HG03025 (cell line): Measurements from ENCODE around the gene STRA6.

ENCODE experiments used
- ATAC-seq: cut with Tn5 transposase; IDR thresholded peaks from one replicate; pipeline ENCODE4 v1.9.1; 2021; ENCODE audit warnings: mild to moderate bottlenecking, moderate library complexity; ENCODE audit not compliant: unreplicated experiment, low FRiP score

Gene STRA6

GRCh38 chr15:74184582-74185091 lies 17.9 kb downstream of the STRA6 start:
- ATAC-seq = no peak

GRCh38 chr15:74182131-74182530 lies 20.5 kb downstream of the STRA6 start:
- ATAC-seq = no peak

GRCh38 chr15:74180881-74181602 lies 21.5 kb downstream of the STRA6 start:
- ATAC-seq = no peak

GRCh38 chr15:74179983-74180880 lies 22.4 kb downstream of the STRA6 start:
- no peak for ATAC-seq

- no peak for ATAC-seq
Observed at GRCh38 chr15:74179101-74179841, 23.3 kb downstream of the STRA6 start.

- ATAC-seq = no peak
Observed at GRCh38 chr15:74178326-74179100, 24.1 kb downstream of the STRA6 start.

- ATAC-seq = no peak
Observed at GRCh38 chr15:74176262-74177214, 26.0 kb downstream of the STRA6 start.

GRCh38 chr15:74175271-74176191 lies 27.1 kb downstream of the STRA6 start:
- ATAC-seq = no peak

- ATAC-seq = no peak
Observed at GRCh38 chr15:74174958-74175253, 27.7 kb downstream of the STRA6 start.

GRCh38 chr15:74174219-74174957 lies 28.2 kb downstream of the STRA6 start:
- no peak for ATAC-seq

- ATAC-seq = no peak
Observed at GRCh38 chr15:74173380-74174218, 29.0 kb downstream of the STRA6 start, which contains the start of gene ISLR. ISLR (plus strand) TSS chr15:74173710; CDS start chr15:74174859, 1,149 bp downstream.

- ATAC-seq = no peak
Observed at GRCh38 chr15:74172701-74173379, 29.7 kb downstream of the STRA6 start.

GRCh38 chr15:74171965-74172541 lies 30.5 kb downstream of the STRA6 start:
- no peak for ATAC-seq

- no peak for ATAC-seq
Observed at GRCh38 chr15:74170875-74171578, 31.6 kb downstream of the STRA6 start.
